ENCODE measurements around the gene ZNF639. TPM values are rescaled to one million over a fixed set of nuclear protein-coding genes. Genes with fewer than 3 reads are reported as not detected.

Gene ZNF639
- total RNA-seq, 1 experiment from 2014 or later = 60.4 TPM

DNA sequence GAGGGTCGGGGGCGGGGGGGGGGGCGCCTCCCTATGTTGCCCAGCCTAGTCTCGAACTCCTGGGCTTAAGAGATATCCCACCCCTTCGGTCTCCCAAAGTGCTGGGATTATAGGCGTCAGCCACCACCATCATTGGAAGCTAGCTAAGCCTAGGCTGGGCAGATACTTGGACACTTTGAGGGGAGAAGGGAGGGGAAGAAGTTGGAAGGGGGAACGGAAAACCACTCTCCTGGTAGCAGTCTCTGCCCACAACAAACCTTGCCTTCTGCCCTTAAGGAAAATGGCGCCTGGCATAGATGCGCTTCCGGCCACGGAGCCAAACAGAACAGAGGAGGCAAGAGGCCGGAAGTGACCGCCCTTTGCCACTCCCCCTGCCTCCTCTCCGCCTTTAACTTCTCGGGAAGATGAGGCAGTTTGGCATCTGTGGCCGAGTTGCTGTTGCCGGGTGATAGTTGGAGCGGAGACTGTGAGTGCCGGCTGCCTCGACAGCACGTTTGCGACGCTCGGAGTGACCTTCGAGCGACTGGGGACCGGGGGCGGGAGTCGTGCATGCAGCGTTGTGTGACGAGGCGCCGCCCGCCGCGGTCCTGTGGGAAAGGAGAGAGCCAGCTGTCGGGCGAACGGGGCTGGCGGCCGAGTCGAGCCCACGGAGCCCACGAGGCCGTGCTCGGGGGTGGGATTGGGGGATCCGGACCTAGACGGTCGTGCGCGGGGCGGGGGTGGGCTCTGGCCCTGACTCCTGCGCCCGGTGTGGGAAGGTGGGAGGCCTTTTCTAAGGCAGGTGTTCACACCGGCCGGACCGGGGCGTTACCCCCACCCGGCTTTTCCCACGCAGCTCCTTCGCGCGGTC is 24.7 kb downstream of the ZNF639 start, which contains the start of gene MFN1:
MFN1 (plus strand) TSS at position 365 of the 850 bp plus-strand sequence. CDS start 1,143 bp downstream, outside the sequence.
- peak within 1 kb of the TSS; percentile 12; the same call in 1 of the 2 replicates for H3K27ac ChIP-seq (ENCODE audit: low read length)
- H3K9ac ChIP-seq (ENCODE audit: low read length) = peak within 1 kb of the TSS; percentile 67
- ChIA-PET POLR2A (ENCODE audit: unreplicated experiment) (no interaction called here), CTCF (no interaction called here)
- peaks cover 13% of the 10 kb centered on the region for H3K4me1 ChIP-seq (ENCODE audit: insufficient read depth, low read length)
- intact Hi-C loops (cut with micrococcal nuclease) = loop anchor here (2.0 to 5.0 kb wide), 2 partner anchors 23 to 105 kb away; partner anchors contain the start of gene GNB4
- H3K4me3 ChIP-seq (ENCODE audit: low read length) = peak within 1 kb of the TSS; percentile 89
- peaks cover 26% of the 10 kb centered on the region for H3K79me2 ChIP-seq (ENCODE audit: low read length)
- DNase-seq (peak; percentile 94), ATAC-seq (peak; percentile 93)
- peak within 1 kb of the TSS; percentile 95 for H2AFZ ChIP-seq (ENCODE audit: low read length)
- no peaks in the 10 kb centered on the region for H3K9me2 ChIP-seq (replicated peaks; ENCODE audit: low read length)
- H4K20me1 ChIP-seq (ENCODE audit: low read length) = no peaks in the 10 kb centered on the region
- BruUV-seq (replicated peaks) = no TSS peak
- no peak for TF ChIP-seq EZH2phosphoT487 (IDR thresholded peaks at IDR 0.05; ENCODE audit: borderline replicate concordance, low read length)
- TF ChIP-seq, protein P1, sequence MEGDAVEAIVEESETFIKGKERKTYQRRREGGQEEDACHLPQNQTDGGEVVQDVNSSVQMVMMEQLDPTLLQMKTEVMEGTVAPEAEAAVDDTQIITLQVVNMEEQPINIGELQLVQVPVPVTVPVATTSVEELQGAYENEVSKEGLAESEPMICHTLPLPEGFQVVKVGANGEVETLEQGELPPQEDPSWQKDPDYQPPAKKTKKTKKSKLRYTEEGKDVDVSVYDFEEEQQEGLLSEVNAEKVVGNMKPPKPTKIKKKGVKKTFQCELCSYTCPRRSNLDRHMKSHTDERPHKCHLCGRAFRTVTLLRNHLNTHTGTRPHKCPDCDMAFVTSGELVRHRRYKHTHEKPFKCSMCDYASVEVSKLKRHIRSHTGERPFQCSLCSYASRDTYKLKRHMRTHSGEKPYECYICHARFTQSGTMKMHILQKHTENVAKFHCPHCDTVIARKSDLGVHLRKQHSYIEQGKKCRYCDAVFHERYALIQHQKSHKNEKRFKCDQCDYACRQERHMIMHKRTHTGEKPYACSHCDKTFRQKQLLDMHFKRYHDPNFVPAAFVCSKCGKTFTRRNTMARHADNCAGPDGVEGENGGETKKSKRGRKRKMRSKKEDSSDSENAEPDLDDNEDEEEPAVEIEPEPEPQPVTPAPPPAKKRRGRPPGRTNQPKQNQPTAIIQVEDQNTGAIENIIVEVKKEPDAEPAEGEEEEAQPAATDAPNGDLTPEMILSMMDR (conservative IDR thresholded peaks at IDR 0.05; ENCODE audit: low read depth, low read length) = no peak
- no peak for TF ChIP-seq EZH2 (IDR thresholded peaks at IDR 0.05; ENCODE audit: low read length, unreplicated experiment)
- H3K36me3 ChIP-seq (ENCODE audit: low read depth, low read length) = no peaks in the 10 kb centered on the region; the same call in 1 of the 2 replicates
- H3K4me2 ChIP-seq (ENCODE audit: low read length) = peak within 1 kb of the TSS; percentile 88
- no peaks in the 10 kb centered on the region for H3F3A ChIP-seq (ENCODE audit: low read length, unreplicated experiment)
- H3K27me3 ChIP-seq (ENCODE audit: low read length) = no peaks in the 10 kb centered on the region
- no peaks in the 10 kb centered on the region for H3K9me3 ChIP-seq (ENCODE audit: low read length)

DNA sequence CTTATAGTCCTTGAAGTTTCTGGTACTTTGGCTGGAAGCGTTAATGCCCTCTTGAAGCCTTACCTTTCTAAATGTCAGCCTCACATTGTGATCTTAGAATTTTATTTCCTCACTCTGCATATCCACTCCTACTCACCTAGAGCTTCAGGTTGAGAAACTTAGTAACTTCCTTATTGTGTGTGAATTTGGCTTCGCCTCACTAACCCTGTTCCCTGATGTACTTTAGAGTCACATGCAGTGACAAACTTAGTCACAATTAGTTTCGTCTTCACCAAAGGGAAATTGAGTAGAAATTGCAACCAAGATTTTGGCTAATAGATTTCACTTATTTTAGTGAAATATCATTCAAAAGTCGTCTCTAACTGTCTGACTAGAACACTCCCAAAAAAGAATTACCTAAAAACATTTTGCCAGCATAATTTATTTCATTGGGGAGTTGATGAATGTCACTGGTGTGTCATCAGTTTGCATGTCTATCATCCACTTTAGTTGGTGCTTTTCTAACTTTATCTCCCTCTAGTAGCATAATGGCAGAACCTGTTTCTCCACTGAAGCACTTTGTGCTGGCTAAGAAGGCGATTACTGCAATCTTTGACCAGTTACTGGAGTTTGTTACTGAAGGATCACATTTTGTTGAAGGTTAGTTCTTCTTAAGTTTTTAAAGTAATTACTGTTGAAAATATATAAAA is 25.6 kb downstream of the ZNF639 start:
- H3K79me2 ChIP-seq (ENCODE audit: low read length) = peaks cover 26% of the 10 kb centered on the region
- H3K4me2 ChIP-seq (ENCODE audit: low read length) = peak overlapping the region; percentile 88
- no peaks in the 10 kb centered on the region for H3F3A ChIP-seq (ENCODE audit: low read length, unreplicated experiment)
- ChIA-PET CTCF (no interaction called here), POLR2A (ENCODE audit: unreplicated experiment) (no interaction called here)
- H3K27me3 ChIP-seq (ENCODE audit: low read length) = no peaks in the 10 kb centered on the region
- H3K4me3 ChIP-seq (ENCODE audit: low read length) = peak overlapping the region; percentile 89
- peaks cover 2% of the 10 kb centered on the region for H3K36me3 ChIP-seq (ENCODE audit: low read depth, low read length)
- TSS peak; percentile 70 for BruUV-seq (replicated peaks)
- ATAC-seq (0 out of 2 replicates have a peak, but pooled peaks have one; percentile 4), DNase-seq (peak; percentile 56)
- H3K9me3 ChIP-seq (ENCODE audit: low read length) = no peaks in the 10 kb centered on the region
- H4K20me1 ChIP-seq (ENCODE audit: low read length) = no peaks in the 10 kb centered on the region
- peaks cover 13% of the 10 kb centered on the region for H3K4me1 ChIP-seq (ENCODE audit: insufficient read depth, low read length)
- H3K27ac ChIP-seq (ENCODE audit: low read length) = peak overlapping the region; percentile 12; the same call in 1 of the 2 replicates
- peak overlapping the region; percentile 95 for H2AFZ ChIP-seq (ENCODE audit: low read length)
- TF ChIP-seq, protein P1 (conservative IDR thresholded peaks at IDR 0.05; ENCODE audit: low read depth, low read length) = no peak
- TF ChIP-seq EZH2phosphoT487 (IDR thresholded peaks at IDR 0.05; ENCODE audit: borderline replicate concordance, low read length) (no peak), EZH2 (IDR thresholded peaks at IDR 0.05; ENCODE audit: low read length, unreplicated experiment) (no peak)
- H3K9me2 ChIP-seq (replicated peaks; ENCODE audit: low read length) = no peaks in the 10 kb centered on the region
- intact Hi-C loops (cut with micrococcal nuclease) = loop anchor here (5.0 kb wide), 1 partner anchor 104 kb away; the partner anchor contains the start of gene GNB4
- H3K9ac ChIP-seq (ENCODE audit: low read length) = peak overlapping the region; percentile 67

Data from PC-3 (cell line).